GM18502 (cell line): ENCODE data around the gene MYCBPAP.

ENCODE experiments used
- ATAC-seq: cut with Tn5 transposase; IDR thresholded peaks from one replicate; pipeline ENCODE4 v1.9.1; 2021; ENCODE audit warnings: mild to moderate bottlenecking; ENCODE audit not compliant: unreplicated experiment, poor library complexity

The MYCBPAP gene, protein sequence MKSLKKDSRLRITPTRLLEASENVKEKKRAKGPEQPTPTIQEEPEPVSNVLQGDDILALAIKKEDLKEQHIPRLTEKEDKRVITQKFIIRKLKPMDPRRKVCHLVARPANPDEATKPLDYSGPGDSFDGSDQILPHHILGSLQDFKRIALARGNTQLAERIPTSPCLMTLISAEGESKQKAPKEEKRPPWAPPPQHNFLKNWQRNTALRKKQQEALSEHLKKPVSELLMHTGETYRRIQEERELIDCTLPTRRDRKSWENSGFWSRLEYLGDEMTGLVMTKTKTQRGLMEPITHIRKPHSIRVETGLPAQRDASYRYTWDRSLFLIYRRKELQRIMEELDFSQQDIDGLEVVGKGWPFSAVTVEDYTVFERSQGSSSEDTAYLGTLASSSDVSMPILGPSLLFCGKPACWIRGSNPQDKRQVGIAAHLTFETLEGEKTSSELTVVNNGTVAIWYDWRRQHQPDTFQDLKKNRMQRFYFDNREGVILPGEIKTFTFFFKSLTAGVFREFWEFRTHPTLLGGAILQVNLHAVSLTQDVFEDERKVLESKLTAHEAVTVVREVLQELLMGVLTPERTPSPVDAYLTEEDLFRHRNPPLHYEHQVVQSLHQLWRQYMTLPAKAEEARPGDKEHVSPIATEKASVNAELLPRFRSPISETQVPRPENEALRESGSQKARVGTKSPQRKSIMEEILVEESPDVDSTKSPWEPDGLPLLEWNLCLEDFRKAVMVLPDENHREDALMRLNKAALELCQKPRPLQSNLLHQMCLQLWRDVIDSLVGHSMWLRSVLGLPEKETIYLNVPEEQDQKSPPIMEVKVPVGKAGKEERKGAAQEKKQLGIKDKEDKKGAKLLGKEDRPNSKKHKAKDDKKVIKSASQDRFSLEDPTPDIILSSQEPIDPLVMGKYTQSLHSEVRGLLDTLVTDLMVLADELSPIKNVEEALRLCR

DNA sequence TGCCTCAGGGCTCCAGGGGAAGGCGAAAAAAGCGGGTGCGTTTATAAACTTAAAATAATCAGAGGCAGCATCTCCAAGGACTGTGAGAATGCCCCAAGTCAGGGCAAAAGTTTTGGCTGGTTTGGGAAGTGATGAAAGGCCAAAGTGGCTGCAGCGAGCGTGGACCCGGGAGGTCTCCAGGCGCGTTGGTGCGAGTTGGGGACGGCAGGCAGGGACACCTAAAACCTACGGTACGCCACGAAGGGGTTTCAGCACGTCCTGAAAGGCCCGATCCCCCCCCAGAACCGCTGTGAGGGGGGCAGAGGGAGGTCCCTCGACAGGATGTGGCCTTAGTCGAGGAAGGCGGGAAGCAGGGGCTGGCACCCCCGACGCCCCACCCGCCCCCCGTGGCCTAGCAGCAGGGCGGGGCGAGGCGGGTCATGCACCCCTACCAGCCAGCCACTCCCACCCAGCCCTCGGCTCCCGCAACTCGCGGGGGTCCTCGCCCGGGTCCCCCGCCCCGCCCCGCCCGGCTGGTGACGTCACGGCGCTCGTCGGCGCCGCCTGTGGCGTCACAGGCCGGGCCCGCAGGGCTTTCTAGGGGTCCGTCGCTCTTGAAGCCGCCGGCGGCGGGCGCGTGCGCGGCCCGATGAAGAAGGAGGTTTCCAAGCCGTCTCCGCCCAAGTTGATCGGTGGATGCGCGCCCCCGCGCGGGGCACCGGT is at the start of gene MYCBPAP:
Gene MYCBPAP (plus strand): TSS at position 569 of the 702 bp plus-strand sequence. CDS start 236 bp downstream, outside the sequence.
- ATAC-seq, result peak; percentile 57

GRCh38 chr17:50458701-50459676 is 49.2 kb upstream of the MYCBPAP start:
- no peak for ATAC-seq

- ATAC-seq, result no peak
Measured at GRCh38 chr17:50459756-50460155, 48.5 kb upstream of the MYCBPAP start.

DNA sequence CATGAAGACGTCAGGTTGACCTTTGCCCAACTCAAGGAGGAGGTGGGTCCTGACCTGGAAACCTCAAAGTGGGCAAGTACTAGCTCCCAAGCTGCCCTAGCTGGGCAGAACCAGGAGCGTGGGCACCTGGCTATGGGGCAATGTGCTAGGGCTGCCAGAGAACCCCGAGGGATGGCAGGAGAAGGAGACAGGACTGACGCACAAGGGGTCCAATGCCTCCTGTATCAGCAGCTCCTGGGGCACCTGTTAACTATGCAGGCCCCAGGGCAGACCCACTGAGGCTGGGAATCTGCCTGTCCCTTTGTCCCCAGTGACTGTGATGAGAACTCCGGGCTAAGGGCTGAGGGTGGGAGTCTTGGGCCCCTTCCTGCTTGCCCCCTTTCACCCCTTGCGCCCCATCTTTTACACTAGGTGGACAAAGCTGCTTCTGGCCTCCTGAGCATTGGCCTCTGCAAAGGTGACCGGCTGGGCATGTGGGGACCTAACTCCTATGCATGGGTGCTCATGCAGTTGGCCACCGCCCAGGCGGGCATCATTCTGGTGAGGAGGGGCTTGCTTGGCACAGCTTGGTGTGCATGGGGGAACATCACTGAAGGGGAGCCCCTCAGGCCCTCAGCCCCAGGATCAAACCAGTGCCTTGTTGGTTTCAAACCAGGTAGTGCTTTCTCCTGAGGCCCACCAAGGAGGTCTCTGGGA is 47.3 kb upstream of the MYCBPAP start:
- ATAC-seq, result no peak

GRCh38 chr17:50461550-50462132 is 46.6 kb upstream of the MYCBPAP start:
- no peak for ATAC-seq

- ATAC-seq, result no peak
Measured at GRCh38 chr17:50462446-50462845, 45.8 kb upstream of the MYCBPAP start.

DNA sequence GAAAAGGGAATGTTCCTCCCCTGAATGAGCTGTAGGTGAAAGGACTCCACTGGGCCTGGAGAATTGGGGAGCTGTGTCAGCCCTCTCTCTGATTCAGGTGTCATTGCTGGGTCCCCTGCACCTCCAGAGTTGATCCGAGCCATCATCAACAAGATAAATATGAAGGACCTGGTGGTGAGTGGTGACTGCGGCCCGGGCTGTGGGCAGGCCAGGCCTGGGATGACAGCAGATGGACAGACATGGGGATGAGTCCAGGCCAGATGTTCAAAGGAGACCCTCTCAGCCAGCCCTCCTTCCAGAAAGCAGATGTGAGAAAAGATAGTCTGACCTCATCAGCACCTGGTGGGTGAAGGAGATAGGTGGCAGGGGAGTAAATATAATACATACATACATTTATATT is 44.1 kb upstream of the MYCBPAP start:
- ATAC-seq, result no peak

DNA sequence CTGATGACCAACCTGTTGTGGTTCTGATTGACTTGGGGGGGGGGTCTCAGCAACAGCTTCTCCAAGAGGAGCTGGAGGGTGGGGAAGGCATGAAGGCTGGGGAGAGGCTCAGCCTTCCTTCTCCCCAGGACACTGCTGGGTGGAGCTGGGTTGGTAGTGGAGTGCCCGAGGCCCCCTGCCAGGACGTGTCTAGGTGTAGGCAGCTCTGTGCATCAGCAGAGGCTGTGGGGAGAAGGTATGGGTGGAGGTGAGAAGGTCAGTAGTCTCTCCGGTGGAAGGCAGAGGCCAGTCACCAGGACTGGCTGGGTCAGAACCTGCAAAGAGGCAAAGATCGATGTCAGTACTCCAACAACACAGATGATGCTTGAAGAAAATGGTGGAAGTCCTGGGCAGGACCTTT is 43.5 kb upstream of the MYCBPAP start:
- ATAC-seq, result no peak

GRCh38 chr17:50465171-50465570 is 43.1 kb upstream of the MYCBPAP start:
- ATAC-seq, result no peak

DNA sequence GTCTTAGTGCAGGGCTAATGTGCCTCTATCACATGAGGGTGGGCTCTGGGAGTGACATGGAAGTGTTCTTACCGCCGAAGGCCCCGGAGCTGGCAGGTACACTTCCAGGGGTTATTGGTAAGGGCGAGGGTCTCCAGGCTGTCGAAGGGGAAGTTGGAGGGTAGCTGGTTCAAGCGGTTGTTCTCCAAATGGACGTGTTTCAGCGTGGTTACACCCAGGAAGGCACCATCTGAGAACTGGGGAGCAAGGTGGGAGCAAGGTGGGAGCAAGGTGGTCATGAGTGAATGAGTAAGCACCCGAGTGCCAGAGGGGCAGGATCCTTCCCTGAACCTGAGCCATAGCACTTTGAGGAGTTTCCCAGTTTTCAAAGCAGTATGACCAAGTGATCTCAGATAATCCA is 42.6 kb upstream of the MYCBPAP start:
- no peak for ATAC-seq

DNA sequence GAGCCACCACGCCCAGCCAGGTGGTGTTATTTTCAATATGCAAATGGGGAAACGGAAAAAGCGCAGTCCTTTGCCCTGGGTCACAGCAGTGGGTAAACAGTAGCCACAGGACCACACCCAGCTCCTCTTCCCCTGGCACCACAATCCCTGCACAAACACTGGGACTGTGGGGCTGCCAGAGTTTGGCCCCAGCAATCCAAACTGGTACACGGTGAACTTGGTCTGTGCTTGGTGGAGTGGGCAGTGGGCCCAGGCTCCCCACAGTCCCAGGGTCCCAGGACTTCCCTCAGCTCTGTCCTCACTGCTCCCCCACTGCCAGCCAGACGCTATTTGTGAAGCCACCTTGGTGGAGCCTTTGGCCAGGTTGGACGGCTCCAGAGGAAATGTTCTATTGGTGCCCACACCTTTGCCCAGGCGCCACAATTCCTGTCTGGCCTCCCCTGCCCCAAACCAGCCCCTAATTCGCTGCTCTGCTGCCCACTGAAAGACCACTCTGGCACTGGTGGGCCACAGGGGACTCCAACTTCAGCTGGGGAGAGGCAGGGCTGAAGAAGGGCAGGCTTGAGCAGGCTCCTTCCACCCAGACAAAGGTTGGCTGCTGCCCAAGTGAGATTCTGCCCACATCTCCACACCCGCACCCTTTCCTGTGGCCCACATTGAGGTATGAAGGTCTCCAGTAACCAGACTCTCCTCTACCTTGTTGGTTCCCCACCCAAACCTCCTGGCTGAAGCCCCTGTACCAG is 41.7 kb upstream of the MYCBPAP start:
- no peak for ATAC-seq

DNA sequence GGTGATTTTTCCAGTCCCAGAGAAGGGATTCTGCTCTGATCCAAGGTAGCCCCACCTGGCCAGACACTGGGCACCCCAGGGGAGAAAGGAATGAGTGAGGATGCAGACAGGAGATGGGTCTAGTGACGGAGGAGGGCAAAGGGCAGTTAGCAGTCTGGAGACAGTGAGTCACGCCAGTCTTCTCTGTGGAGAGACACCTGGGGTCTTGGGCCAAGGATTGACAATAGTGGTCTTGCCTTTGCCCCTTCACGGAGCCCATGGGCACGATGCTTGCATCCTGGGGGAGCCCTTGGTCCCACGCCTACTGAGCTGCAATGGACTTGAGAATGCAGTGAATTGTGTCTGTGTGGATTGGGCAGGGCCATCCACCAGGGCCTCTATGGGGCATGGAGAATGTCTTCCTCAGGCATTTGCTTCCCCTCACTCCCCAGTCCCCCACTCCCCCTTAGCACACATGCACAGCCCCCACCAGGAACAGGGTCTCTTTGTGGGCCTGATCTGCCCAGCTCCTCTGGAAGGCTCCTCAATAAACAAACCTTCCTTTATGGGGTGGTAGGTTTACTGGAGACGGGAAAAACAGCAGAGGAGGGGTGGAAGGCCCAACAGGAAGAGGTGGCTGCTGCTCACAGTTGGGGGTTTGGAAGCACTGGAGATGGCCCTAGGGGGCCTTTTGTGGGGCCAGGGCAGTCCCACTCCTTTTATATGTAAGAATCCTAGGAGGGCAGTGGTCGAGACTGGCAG is 41.0 kb upstream of the MYCBPAP start:
- ATAC-seq, result no peak

DNA sequence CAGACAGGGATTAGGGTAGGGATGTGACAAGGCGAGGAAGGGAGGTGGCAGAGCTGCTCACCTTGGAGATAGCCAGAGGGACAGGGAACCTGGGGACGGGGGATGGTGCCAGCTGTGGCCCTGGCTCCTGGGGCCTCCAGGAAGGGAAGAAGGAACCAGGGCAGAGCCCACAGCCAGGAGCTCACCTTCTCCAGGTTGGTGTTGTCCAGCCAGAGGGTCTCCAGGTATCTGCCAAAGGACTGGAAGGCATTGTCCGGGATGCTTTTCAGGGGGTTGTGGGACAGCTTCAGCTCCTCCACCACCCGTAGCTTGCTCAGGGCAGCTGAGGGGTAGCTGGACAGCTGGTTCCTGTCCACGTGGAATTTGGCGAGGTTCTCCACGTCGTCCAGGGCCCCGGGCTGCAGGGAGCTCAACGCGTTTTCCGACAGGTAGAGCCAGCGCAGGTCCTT is 40.4 kb upstream of the MYCBPAP start:
- no peak for ATAC-seq

DNA sequence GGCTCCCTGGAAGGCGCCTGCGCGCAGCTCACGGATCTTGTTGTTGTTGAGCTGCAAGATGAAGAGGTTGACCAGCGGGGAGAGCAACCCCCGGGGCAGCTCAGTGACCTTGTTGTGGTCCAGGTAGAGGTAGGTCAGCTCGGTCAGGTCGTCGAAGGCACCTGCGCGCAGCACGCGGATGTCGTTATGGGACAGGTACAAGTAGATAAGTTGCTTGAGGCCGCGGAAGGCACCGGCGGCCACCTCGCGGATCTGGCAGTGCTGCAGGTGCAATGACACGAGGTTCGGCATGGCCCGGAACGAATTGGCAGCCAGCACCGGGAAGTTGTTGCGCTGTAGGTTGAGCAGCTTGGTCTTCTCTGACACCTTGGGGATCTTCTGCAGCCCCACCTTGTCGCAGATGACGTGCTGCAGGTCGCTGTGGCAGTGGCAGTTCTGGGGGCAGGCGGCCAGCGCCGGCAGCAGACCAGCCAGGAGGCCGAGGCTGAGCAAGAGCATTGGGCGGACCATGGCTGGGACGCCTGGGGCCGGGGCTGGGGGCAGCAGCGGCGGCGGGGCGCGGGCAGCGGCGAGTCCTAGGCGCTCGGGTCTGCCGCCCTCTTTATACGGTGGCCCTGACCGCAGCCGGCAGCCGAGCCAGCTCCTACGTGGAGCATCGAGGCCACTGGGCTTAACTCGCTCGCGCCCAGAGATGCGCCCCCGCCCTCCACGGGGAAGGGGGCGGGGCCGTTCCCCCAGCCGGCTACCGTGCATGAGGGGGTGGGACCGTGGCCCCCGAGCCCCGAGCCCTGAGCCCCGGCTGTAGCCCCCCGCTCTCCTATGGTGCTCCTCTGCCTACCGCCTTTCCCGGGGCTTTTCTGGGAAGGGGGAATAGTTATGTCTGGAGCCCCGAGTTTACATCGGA is 39.7 kb upstream of the MYCBPAP start, which contains the start of gene CHAD:
Gene CHAD (minus strand): TSS at position 577 of the 904 bp plus-strand sequence. CDS start 67 bp downstream, at position 510.
- no peak for ATAC-seq

GRCh38 chr17:50469208-50469605 is 39.0 kb upstream of the MYCBPAP start:
- no peak for ATAC-seq
